ENCODE results near the gene FAM156A.
"Not testable (repeated sequence)": the region's sequence is repeated elsewhere in the genome, so short reads cannot be mapped to it uniquely, and the experiment has no call there.

DNA sequence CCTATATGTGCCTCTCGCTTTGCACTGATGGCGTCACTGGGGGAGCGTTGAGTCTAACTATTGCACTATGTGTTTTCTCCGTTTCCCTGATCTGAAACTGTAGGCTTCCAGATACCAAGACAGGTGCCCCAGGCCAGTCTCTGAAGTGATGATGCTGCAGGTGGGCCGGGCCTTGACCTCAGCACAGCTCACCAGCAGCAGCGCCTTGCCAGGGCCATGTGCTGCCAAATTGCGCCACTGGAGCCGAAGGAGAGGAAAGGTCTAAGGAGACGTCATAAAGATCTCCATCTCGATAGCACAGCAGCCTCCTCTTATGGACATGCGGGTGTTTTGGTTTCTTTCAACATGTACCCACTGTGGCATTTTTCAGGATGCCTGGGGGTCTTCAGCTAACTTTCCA is 17.3 kb upstream of the FAM156A start:
- not testable (repeated sequence) for TF ChIP-seq POLR2A (IDR thresholded peaks at IDR 0.05); EP300 (IDR thresholded peaks at IDR 0.05; ENCODE audit: low read depth); POLR2AphosphoS5 (IDR thresholded peaks at IDR 0.05)
- TF ChIP-seq, protein P1, sequence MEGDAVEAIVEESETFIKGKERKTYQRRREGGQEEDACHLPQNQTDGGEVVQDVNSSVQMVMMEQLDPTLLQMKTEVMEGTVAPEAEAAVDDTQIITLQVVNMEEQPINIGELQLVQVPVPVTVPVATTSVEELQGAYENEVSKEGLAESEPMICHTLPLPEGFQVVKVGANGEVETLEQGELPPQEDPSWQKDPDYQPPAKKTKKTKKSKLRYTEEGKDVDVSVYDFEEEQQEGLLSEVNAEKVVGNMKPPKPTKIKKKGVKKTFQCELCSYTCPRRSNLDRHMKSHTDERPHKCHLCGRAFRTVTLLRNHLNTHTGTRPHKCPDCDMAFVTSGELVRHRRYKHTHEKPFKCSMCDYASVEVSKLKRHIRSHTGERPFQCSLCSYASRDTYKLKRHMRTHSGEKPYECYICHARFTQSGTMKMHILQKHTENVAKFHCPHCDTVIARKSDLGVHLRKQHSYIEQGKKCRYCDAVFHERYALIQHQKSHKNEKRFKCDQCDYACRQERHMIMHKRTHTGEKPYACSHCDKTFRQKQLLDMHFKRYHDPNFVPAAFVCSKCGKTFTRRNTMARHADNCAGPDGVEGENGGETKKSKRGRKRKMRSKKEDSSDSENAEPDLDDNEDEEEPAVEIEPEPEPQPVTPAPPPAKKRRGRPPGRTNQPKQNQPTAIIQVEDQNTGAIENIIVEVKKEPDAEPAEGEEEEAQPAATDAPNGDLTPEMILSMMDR (IDR thresholded peaks at IDR 0.05) = not testable (repeated sequence)

All from transverse colon (tissue), 4 donors.